HG02870 (cell line): Measurements from ENCODE around the gene DZANK1.
A peak's percentile ranks its signal among the peaks of the same experiment; 100 is the strongest.
"Not testable (repeated sequence)": the region's sequence is repeated elsewhere in the genome, so short reads cannot be mapped to it uniquely, and the experiment has no call there.

Experiments used
- ATAC-seq: cut with Tn5 transposase; IDR thresholded peaks from one replicate; pipeline ENCODE4 v1.9.1; 2021; ENCODE audit warnings: mild to moderate bottlenecking, moderate library complexity; ENCODE audit not compliant: unreplicated experiment

Gene DZANK1

DNA sequence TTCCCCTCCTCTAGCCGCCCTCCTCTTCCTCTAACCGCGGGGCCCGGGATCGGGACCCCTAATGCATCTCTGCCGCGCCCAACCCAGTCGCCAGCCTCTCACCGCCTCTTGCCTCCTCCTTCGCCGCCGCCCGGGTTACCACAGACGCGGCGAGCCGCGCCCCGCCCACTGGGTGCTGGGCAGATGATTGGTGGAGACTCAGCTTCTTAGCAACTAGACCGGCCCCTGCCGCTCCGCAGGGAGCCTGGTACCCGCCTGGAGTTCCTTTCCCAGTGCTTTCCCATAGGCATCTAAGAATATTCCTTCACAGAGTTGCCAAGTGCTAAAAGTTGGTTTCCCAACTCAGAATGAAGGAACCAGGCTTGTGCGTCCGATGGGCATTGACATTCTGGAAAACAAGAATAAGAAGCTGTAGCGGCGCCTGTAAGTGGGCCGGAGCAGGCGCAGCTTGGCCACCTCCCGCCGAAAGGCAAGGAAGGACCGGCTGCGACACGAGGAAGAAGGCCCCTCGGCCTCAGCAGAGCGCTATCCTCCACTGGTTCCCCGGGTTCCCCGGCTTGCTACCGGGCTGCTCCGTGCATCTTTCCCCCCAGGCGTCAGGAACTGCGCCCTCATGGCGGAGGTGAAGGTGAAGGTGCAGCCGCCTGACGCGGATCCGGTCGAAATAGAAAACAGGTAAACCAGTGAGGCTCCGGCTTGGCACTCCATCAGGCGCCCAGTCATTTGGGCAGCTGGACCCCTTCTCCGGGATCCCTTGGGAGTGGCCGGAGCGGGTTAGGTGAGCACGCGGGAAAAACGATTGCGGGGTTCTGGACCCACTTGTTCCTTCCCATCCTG lies at the start of gene DZANK1, which contains the start of gene POLR3F:
TSS of gene DZANK1 (minus strand) at position 137 of the 837 bp plus-strand sequence. CDS start 1,672 bp downstream, outside the sequence.
TSS of gene POLR3F (plus strand) at position 497 of the 837 bp plus-strand sequence. CDS start at position 614, 117 bp downstream.
- ATAC-seq = peak; percentile 99

- ATAC-seq = no peak
Observed at GRCh38 chr20:18515973-18516372, 49.1 kb upstream of the DZANK1 start.

GRCh38 chr20:18514127-18514526 lies 47.3 kb upstream of the DZANK1 start:
- ATAC-seq = no peak

- ATAC-seq = no peak
Observed at GRCh38 chr20:18513208-18513607, 46.4 kb upstream of the DZANK1 start.

GRCh38 chr20:18511571-18511970 lies 44.7 kb upstream of the DZANK1 start:
- ATAC-seq = no peak

- peak; percentile 97 for ATAC-seq
Observed at GRCh38 chr20:18507218-18508191, 40.7 kb upstream of the DZANK1 start, which contains the start of gene SEC23B. TSS of gene SEC23B (plus strand) at chr20:18507940. CDS start at chr20:18510836, 2,896 bp downstream.

GRCh38 chr20:18506744-18507143 lies 39.9 kb upstream of the DZANK1 start:
- ATAC-seq = no peak

DNA sequence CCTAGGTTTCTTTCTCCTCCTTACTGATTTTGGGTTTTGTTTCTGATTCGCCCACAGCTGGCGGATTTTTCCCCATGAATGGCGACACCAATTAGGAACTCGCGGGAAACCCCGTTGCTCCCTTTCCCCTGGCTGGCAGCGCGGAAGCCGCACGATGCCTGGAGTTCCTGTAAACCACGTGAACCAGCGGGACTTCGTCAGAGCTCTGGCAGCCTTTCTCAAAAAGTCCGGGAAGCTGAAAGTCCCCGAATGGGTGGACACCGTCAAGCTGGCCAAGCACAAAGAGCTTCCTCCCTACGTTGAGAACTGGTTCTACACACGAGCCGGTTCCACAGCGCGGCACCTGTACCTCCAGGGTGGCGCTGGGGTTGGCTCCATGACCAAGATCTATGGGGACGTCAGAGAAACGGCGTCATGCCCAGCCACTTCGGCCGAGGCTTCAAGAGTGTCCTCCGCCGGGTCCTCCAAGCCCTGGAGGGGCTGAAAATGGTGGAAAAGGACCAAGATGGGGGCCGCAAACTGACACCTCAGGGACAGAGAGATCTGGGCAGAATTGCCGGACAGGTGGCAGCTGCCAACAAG lies 37.7 kb upstream of the DZANK1 start:
- ATAC-seq = no peak

DNA sequence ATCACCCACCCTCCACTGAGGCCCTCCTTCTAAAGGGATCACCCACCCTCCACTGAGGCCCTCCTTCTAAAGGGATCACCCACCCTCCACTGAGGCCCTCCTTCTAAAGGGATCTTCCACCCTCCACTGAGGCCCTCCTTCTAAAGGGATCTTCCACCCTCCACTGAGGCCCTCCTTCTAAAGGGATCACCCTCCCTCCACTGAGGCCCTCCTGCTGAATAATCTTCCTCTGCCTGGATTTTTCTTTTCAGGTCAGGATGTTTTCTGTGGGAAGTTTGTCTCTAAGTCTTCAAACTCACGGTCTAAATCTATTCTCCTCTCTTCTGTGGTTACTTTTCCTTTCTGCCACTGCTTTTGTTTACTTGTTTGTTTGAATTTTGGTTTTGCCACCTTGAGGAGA lies 34.8 kb upstream of the DZANK1 start:
- ATAC-seq = not testable (repeated sequence)

- ATAC-seq = no peak
Observed at GRCh38 chr20:18497603-18498002, 30.8 kb upstream of the DZANK1 start.

DNA sequence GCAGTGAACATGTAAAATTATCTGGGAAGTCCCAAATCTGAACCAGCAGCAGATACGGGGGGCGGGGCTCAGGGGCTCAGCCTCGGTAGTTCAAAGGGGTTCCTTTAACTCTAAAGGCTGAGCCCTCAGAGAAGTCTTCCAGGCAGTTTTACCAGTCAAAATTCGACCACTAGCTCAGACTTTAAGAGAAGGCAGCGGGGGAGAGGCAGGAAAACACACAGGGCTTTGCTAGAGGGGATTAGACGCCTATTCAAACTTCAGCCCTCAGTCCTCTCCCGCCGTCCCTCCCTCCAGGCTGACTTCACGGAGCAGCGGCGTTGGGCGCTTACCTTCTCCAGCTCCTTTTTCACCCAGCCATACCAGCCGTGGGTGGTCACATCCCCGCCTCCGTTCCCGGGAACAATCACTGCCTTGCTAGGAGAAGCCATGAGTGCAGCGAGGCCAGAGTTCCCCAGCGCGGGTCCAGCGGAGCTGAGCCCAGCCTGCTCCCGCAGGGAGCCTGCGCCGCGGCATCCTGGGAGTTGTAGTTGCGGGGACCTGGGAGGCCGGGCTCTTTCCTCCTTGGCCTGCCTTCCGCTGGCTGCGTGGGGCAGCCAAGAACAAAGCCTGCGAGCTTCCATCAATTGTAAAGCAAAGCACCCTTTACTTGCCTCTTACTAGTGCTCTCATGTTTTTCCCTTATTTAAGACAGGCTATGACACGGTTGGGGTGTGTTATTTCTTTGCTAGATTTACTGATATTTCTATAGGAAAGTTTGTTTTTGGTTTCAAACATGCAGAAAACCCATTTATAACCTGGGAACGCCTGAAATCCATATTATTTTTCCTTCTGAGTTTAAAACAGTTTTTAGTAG lies 30.1 kb upstream of the DZANK1 start, which contains the start of gene RBBP9:
TSS of gene RBBP9 (minus strand) at position 486 of the 853 bp plus-strand sequence. CDS start at position 428, 58 bp downstream.
- ATAC-seq = peak; percentile 98

DNA sequence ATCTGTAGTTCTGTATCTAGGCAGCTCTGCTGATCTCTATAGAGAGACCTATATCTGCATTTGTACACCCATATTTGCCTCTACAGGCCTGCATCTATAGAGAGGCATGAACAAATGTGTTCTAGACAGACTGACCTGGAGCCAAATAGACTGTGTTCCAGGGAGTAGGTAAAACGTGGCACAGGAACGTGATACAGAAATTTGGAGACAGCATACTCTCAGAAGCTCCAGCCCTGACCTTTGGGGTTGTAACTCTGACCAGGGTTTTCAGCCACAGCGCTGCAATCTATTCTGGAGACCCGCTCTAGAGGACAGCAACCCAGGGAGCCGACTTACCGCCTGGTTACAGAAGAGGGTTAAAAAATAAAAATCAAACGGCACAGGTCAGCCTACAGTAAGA lies 29.2 kb upstream of the DZANK1 start:
- ATAC-seq = no peak

DNA sequence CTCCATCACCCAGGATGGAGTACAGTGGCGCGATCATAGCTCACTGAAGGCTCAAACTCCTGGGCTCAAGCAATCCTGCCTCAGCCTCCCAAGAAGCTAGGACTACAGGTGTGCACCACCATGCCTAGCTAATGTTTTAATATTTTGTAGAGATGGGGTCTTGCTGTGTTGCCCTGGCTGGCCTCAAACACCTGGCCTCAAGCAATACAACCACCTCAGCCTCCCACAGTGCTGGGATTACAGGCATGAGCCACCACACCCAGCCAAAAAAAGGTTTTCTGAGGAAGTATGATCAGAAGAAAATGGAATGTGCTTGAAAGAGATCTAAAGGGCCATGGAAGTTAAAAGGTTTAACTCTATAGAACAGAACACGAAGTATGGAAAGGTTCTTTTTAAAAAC lies 21.5 kb upstream of the DZANK1 start:
- no peak for ATAC-seq

- no peak for ATAC-seq
Observed at GRCh38 chr20:18481596-18481995, 14.8 kb upstream of the DZANK1 start.

DNA sequence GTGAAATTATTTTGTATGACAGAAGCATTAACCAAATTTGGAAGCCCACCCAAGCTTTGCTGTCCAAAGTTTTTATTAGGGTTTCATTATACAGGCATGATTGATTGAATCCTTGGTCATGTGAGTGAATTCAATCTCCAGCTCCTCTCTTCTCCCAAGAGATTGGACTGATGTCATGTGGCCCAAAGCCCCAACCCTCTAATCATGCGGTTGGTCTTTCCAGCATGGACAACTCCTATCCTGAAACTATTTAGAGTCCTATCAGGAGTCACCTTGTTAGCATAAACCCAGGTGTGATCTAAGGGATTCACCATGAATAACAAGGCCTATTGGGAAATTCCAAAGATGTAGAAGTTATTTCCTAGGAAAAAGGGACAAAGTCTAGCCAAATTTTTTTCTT lies 11.0 kb upstream of the DZANK1 start:
- no peak for ATAC-seq

- ATAC-seq = no peak
Observed at GRCh38 chr20:18477218-18477617, 10.4 kb upstream of the DZANK1 start.

DNA sequence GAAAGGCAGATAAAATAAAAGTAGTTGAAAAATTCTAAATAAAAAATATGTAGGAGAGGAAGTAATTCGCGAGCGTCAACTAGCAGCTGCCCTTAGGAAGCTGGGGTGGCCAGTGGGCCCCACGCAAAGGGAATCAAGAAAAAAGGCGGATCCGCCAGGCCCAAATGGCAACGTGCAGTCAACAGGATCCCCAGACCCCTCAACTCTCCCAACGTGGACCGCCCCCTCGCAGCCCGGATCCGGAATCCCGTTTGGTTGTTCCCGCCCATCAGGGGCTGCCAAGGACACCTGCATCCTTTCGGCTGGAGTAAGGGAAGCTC lies 296 bp downstream of the DZANK1 start:
- ATAC-seq = peak; percentile 43

DNA sequence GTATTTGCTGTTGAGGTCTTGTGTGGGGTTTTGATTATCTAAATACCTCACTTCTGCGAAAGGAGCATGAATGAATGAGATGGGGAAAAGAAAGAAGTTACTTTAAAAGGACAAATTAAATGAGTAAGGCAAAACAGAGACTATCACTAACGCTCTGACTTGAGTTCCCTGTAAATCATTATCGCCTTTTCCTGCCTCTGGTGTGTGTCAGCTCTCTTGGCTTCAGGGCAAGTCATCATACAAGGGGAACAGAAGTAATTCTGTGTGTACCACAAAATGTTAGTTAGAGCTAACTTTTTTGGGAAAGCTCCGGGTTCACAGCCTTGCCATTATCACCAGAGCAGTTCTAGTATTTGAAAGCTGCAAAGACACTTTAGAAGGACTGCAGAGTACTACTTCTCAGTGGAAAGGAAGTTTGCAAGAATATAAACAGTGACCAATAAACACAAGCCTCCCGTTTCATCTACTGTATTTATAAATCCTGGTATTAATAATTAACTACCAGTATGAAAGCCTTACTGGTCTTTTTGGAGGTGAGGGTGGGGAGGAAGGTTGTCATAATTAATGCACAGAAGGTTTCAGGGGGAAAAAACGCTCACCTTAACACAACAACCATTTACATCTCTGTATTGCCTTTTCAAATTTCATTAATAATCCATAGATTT lies 1.2 kb downstream of the DZANK1 start:
- no peak for ATAC-seq

DNA sequence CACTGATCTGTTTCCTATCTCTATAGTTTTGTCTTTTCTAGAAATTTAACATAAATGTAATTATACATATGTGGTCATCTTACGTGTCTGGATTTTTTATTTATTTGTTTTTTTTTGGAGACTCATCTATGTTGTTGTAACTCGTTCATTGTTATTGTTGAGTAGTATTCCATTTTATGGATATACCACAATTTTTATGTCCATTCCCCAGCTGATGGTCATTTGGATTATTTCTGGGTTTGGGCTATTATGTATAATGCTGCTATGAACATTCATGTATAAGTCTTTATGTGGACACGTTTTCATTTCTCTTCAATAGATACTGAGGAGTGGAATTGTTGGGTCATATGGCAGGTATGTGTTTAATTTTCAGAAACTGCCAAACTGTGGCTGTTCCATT lies 10.2 kb downstream of the DZANK1 start:
- ATAC-seq = no peak

DNA sequence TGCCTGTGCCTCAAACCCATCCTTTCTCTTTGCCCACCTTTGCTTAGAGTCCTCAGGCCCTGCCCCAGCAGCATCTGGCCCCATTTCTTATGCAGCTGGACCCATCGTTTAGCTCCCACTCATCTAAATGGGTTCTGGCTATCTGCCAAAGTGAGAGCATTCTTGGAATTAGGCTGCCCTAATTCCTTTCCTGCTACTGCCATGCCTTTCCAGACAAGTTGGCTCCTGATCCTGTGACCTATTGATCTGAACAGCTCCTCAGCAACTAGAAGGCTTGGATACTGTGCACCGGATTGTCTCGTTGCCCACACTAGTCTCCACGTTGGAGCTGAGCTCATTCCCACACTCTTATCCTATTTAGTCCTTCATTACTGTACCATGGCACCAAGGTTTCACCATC lies 22.9 kb downstream of the DZANK1 start:
- no peak for ATAC-seq
